Spleen (tissue), 7 donors: ENCODE results near the gene SCN8A.

ENCODE experiments used
- CTCF ChIP-seq, 11 experiments: fragments of 200-600 bp in 7 of 11; fragments of 450-650 bp in 4 of 11; sonication (generic) in 4 of 11; IDR thresholded peaks in 8 of 11; conservative IDR thresholded peaks in 3 of 11; 1 replicate in 7 of 11; 2 replicates in 4 of 11; pipeline versions ENCODE4 v1.4.0 to v1.8.0; 2016 to 2021; ENCODE audit warnings: antibody characterized with exemption in 11 of 11, inconsistent platforms in 4 of 11, mild to moderate bottlenecking in 1 of 11
- POLR2A ChIP-seq, 3 donors: fragments of 450-650 bp; IDR thresholded peaks; one replicate each; pipeline ENCODE4 v1.5.1; 2017; ENCODE audit warnings: antibody characterized with exemption in 3 of 3, mild to moderate bottlenecking in 1 of 3
- POLR2AphosphoS5 ChIP-seq, 3 donors: sonication (generic); formaldehyde crosslinking; IDR thresholded peaks; one replicate each; pipeline ENCODE4 v1.5.1; 2017; ENCODE audit warnings: antibody characterized with exemption in 3 of 3
- donor health status: DM: no; HTN: no; CAD: no; lungs with moderate emphysema.
- donor health status: DM: no; HTN: no; CAD: no.
- donor health status: DM: no; HTN: no; CAD: no.

DNA sequence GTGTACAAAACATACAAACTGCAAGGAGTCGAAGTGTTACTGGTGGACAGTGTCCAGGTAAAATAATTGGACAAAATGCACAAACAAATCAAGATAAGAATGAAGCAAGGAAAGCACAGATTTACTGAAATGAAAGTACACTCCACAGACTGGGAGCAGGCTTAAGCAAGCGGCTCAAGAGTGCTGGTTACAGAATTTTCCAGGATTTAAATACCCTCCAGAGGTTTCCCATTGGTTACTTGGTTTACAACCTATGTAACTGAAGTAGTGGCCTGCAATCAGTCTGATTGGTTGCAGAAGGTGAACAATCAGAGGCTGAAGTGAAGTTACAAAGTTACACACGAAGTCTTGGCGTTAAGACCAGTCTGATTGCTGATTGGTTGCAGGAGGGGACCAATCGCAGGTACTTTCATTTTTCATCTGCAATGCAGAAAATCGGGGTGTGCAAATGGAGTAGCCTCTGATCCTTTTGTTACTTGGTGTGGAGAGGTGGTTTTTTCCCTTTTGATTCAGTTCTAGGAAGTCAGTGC lies 11.6 kb upstream of the SCN8A start:
- TF ChIP-seq CTCF (IDR thresholded peaks at IDR 0.05 in 8 of 11, conservative IDR thresholded peaks at IDR 0.05 in 3 of 11) (no peak), POLR2A (IDR thresholded peaks at IDR 0.05) (no peak), POLR2AphosphoS5 (IDR thresholded peaks at IDR 0.05) (no peak)
